GM12864 (cell line): Measurements from ENCODE around the gene TCAP.

Experiments used
- DNase-seq: peaks from one replicate; pipeline ENCODE4 v3.0.0-alpha.2; 2011; ENCODE audit warnings: low read depth
- H3K4me3 ChIP-seq: 2 replicates; pipeline ENCODE4 v1.5.1; 2011; ENCODE audit warnings: mild to moderate bottlenecking, low read depth, low read length, control low read depth
- CTCF ChIP-seq: IDR thresholded peaks from 2 replicates; pipeline ENCODE4 v1.5.1; 2011; ENCODE audit warnings: low read depth, mild to moderate bottlenecking, moderate library complexity, low read length, control low read depth, inconsistent platforms; ENCODE audit errors: missing control alignments

The TCAP gene

DNA sequence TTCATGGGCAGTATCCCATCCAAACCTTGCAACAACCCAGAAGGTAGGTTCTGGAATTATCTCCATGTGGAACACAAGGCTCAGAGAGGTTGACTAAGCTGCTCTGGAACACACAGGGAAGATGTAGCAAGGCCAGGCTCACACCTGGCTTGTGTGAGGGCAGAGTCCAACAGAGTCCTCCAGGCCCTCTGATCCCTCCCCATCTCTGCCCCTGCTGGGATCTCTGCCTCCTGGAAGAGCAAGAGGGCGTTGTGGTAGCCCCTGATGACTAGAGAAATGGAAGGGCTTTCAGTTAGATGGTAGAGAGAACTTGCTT is 45.4 kb upstream of the TCAP start:
- DNase-seq, result no peak
- H3K4me3 ChIP-seq, result no peak overlapping the region
- no peak for TF ChIP-seq CTCF

GRCh38 chr17:39621523-39622379 is 43.4 kb upstream of the TCAP start:
- DNase-seq, result no peak
- H3K4me3 ChIP-seq, result peak overlapping the region; percentile 46
- TF ChIP-seq CTCF, result peak; percentile 100

- peak overlapping the region; percentile 46 for H3K4me3 ChIP-seq
- TF ChIP-seq CTCF, result no peak
- no peak for DNase-seq
Observed at GRCh38 chr17:39622380-39623006, 42.7 kb upstream of the TCAP start.

DNA sequence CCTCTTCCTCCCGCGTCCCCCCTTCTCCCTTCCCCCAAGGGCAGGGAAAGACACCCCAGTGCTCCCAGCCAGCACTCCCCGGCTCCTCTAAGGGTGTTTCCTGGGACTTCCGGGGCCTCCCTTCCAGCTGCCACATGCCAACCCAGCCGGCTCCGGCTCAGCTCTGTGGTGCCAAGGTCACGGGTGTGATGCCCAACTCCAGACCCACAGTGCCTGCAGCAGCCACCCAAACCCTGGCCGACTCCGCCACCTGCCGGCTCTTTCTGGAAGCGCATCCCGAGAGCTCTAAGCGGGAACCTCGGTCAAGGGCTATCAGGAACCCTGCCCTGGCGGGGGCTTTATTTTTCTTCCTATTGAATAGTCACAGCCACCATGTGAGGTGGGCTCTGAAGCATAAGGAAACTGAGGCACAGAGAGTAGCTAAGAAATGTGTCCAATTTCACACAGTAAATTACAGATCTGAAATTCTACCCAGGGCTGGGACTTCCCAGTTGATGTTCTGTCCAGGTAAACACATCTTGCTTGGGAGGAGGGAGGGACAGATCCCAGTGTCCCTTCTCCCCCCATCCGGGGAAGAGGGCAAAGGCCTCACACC is 41.7 kb upstream of the TCAP start:
- H3K4me3 ChIP-seq, result no peak overlapping the region
- TF ChIP-seq CTCF, result peak; percentile 95
- DNase-seq, result no peak

GRCh38 chr17:39624313-39624712 is 40.8 kb upstream of the TCAP start:
- DNase-seq, result no peak
- no peak for TF ChIP-seq CTCF
- H3K4me3 ChIP-seq, result no peak overlapping the region

DNA sequence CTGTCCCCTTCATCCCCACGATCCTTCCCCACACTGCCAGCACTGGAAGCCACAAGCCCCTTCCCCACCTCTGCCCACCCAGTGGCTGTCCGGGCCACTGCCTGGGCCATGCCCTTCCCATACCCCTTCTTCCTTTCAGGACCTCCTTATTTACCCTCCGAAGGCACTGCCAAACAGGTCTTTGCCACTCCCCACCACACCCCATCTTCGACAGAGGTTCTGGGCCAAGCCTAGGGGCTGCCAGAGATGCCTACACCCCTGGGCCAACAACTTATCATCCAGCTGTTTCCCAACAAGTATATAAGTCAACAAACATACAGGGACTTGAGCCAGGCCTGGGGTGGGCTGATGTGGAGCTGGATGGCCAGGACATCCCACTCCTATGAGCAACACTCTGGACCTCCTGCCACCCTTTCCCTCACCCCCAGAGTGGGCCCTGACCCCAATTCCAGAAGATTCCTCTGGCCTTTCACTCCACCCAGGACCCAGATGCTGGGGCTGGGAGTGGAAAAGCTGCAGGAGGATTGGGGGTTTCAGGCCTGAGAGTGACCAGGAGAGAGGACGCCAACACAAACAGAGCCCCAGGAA is 39.9 kb upstream of the TCAP start:
- TF ChIP-seq CTCF, result no peak
- DNase-seq, result no peak
- no peak overlapping the region for H3K4me3 ChIP-seq
